IPS-18c (cell line): ENCODE results near the gene CASTOR2.
"Not testable (repeated sequence)": the region's sequence is repeated elsewhere in the genome, so short reads cannot be mapped to it uniquely, and the experiment has no call there.

Experiments
- H3K4me3 ChIP-seq: 2 replicates; pipeline ENCODE4 v1.7.0; 2013; ENCODE audit warnings: low read depth, mild to moderate bottlenecking, low read length, moderate library complexity; ENCODE audit not compliant: insufficient read depth
- H3K9me3 ChIP-seq: one replicate; pipeline ENCODE4 v1.6.1; 2013; ENCODE audit warnings: mild to moderate bottlenecking, low read length, moderate library complexity; ENCODE audit not compliant: control insufficient read depth, insufficient read depth

CASTOR2 gene

GRCh38 chr7:75040512-75040911 is 76.0 kb downstream of the CASTOR2 start:
- Histone ChIP-seq H3K9me3 (no peaks in the 10 kb centered on the region), H3K4me3 (no peak overlapping the region)

DNA sequence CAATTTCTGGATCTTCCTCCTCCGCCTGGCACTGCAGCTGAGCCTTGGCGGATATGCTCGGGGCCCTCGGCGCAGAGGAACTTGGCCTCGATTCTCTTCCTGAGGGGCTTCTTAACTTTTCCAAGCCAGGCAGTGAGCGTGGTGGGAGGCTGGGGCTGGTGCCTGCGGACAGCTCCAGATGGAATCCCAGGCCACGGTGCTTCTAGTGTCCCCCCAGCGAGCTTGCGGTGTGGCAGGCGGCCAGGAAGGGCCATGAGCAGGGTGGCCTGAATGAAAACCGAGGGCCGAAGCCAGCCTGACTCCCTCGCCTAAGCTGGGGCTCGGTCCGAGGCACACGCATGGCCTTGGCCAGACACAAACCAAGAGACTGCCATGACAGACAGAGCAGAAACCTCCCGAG is 77.8 kb downstream of the CASTOR2 start:
- Histone ChIP-seq H3K4me3 (no peak overlapping the region), H3K9me3 (peaks cover 2% of the 10 kb centered on the region)

DNA sequence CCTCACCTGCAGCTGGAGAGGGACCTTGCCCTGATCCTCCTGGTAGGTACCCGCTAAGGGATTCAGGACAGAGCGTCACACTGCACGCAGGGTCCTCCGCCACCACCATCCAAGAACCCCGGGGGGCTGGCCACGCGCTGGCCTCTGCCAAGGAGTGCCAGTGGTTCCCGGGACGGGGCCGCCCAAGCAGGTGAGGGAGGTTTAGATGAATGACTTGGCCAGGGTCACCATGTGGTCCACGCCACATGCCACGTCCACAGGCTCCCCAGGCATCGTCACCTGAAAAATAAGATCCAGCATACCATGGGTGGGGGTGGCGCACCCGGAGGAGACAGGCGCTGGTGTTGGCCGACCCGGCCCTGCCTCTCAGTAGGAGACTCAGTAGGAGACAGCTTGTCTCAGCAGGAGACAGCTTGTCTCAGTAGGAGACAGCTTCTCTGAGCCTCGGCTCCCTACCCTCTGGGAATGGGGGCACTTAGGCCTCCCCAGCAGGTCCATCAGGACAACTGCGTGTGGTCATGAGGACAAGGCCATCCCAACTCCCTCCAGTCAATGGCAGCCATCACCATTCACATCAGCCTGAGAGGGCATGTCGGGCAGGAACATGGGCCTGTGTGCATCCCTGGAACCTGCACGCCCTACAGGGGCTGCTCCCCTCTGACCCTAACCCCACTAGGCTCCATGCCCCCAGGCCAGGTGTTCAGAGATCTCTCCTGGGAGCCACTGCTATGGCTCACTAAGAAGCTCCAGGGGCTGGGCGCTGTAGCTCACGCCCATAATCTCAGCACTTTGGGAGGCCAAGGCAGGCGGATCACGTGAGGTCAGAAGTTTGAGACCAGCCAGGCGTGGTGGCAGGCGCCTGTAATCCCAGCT is 78.6 kb downstream of the CASTOR2 start:
- Histone ChIP-seq H3K4me3 (no peak overlapping the region), H3K9me3 (peaks cover 2% of the 10 kb centered on the region)

DNA sequence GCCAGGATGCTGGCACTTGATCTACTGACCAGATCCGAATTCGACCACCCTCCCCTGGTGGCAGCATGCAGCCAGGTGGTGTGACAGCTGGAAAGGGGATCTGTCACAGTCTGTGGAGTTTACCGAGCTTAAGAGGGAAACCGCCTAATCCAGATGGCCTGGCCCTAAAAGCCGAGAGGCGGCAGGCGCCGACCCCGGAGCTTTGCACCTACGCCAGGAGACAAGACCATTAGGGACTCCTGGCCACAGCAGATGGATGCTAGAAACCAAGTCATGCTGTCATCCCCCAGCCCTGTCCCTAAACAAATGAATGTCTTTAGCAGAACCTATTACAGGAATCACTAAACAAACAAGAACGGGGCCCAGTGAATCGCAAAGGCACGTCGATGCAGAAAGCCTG is 81.4 kb downstream of the CASTOR2 start:
- H3K9me3 ChIP-seq: peaks cover 2% of the 10 kb centered on the region
- no peak overlapping the region for H3K4me3 ChIP-seq

DNA sequence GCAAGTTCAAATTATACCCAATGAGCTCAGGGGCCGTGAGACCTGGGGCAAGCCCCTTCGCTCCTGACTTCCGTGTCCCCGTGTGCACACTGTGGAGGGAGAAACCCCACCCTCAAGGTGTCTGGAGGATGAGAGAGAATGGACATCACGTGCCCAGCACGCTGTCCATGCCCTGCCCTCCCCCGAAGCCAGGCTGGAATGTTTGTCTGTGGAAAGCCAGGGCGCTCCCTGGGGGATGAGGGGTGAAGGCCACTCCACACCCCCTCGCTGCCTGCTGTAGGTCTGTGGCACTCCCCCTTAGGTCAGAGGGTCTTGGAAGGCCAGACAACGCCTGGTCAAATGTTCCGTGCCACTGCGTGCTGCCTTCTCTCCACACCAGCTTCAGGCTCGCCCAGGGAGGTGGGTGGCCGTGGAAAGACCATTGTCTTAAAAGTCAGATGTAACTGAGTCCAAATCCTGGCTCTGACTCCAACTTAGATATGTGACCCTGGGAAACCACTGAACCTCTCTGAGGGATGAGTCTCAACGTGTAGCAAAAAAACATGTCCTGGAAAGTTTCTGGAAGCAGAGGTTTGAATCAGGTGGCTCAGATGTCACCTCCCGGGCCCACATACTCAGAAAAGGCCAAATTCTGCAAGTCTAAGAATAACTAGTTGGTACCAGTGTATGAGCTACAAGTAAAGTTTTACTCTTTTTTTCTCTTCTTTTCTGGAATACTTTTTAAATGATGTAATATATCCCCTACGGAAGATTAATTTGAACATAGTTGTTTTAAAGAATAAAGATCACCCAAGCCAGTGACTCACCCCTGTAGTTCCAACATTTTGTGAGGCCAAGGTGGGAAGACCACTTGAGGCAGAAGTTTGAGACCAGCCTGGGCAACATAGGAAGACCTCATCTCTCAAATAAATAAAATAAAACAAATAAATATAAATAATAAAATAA is 84.2 kb downstream of the CASTOR2 start:
- no peak overlapping the region for H3K4me3 ChIP-seq
- H3K9me3 ChIP-seq: peaks cover 2% of the 10 kb centered on the region

DNA sequence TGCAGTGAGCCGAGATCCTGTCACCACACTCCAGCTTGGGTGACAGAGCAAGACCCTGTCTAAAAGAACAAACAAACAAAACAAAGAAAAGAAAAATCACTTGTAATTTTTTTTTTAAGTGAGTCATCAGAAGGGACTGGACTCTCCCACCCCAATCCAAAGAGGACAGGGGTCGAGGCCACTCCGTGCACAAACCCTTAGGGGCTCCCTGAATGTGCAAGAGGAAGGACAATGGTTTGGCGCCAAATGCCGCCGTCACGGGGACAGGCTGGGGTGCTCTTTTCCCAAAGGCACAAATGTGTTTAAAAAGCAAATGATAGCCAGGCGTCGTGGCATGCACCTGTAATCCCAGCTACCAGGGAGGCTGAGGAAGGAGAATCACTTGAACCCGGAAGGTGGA is 85.3 kb downstream of the CASTOR2 start:
- peaks cover 2% of the 10 kb centered on the region for H3K9me3 ChIP-seq
- no peak overlapping the region for H3K4me3 ChIP-seq

DNA sequence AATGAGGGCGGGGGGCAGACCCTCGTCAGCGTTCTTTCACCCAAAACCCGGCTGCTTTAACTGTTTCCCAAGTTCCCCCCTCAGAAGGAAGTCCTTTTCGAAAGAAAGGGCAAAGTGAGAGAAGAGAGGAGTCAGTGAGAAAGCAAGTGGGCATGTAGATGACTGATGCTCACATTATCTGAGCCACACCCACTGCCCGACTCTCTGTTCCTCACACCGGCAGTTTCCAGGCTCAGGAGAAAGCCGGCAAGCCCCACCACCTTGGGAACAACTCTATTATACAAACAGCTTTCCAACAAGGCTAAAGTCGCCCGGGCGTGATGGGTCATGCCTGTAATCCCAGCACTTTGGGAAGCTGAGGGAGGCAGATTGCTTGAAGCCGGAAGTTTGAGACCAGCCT is 86.0 kb downstream of the CASTOR2 start:
- no peak overlapping the region for H3K4me3 ChIP-seq
- H3K9me3 ChIP-seq: peaks cover 2% of the 10 kb centered on the region

- Histone ChIP-seq H3K4me3 (no peak overlapping the region), H3K9me3 (no peaks in the 10 kb centered on the region)
Observed at GRCh38 chr7:75054744-75055143, 90.2 kb downstream of the CASTOR2 start.

GRCh38 chr7:75055155-75055554 is 90.7 kb downstream of the CASTOR2 start:
- H3K4me3 ChIP-seq: no peak overlapping the region
- H3K9me3 ChIP-seq: no peaks in the 10 kb centered on the region

DNA sequence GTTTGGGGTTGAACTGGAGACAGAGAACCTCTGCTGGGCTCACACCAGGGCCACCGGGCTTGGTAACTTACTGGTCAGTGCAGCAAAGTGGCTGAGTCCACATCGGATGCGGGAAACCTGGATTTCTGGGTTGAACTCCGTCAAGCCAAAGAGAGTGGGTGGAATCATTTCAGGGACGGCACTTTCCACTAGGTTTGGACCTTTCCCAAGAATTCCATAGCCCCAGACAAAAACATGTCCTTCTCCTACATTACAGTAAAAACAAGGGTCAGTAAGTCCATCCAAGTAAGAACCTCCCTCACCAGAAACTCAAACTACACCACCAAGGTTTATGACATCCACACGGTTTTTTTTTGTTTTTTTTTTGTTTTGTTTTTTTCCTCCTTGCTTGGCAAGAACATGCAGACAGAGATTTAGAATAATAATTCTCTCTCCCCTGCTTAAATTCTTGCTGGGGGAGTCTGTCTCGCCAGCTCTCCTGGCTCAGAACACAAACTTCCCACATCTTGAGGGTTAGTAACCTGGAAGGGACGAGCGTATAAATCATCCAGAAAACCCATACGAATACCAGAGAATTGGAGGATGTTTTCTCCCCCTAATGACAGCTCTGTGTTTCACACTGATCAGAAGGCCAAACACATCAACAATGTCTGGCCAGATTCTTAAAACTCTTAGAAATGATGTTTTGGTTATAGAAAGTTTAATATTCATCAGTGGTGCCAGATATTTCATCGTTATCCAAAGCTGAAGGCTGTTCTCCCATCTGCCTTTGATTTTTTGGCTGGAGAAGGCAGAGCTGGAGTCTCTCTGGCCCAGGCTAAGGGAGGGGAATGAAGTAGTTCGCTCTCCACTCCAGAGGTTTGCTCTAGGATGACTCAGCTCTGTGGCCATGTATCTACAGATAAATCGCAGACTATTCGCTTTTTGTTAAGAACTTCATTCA is 91.6 kb downstream of the CASTOR2 start:
- no peak overlapping the region for H3K4me3 ChIP-seq
- no peaks in the 10 kb centered on the region for H3K9me3 ChIP-seq

DNA sequence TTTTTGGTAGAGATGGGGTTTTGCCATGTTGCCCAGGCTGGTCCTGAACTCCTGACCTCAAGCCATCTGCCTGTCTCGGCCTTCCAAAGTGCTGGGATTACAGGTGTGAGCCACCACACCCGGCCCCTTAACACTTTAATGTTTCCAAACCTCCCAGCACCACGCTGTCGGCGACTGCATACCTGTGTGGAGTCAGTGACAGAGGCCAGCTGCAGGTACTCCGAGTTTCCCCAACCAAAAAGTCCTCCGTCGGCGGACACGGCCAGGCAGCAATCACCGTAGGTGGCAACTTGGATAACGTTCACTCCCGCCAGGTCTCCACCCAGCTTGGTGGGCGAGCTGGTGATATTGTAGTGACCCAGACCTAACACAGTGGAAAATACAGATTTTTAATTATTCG is 93.9 kb downstream of the CASTOR2 start:
- Histone ChIP-seq H3K9me3 (no peaks in the 10 kb centered on the region), H3K4me3 (no peak overlapping the region)

GRCh38 chr7:75064291-75064690 is 99.8 kb downstream of the CASTOR2 start:
- H3K9me3 ChIP-seq: no peaks in the 10 kb centered on the region
- H3K4me3 ChIP-seq: no peak overlapping the region

DNA sequence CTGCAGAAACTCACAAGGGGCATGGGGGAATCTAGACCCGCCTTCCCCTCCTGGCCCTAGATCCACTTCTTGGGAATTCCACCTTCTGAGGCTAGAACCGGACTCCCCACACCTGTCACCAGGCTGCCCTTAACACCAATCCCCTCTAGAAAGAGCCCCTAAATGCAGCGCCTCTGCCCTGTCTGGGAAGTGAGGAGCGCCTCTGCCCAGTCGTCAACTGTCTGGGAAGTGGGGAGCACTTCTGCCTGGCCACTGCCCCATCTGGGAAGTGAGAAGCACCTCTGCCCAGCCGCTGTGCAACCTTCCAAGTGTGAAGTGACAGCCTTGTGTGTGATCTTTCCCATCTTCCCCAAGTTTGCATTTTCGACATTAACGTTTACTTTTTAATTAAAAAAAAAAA is 100.3 kb downstream of the CASTOR2 start:
- H3K9me3 ChIP-seq: no peaks in the 10 kb centered on the region

DNA sequence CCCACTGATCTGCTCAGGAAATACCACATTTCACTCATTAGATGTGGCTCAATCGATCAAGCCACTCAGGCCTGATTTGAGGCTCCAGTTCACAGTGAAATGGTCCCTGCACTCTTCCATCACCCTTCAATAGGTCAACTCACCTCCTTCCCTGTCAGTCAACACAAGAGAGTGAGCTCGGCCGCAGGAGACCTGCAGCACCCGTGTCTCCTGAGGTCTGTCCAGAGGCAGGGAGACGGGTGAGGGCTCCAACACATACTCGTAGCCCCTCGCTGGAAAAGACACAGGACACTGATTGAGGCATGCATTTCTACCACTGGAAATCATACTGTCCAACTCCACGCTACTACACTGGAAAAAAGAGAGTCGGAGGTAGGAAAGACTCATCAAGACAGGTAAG is 102.0 kb downstream of the CASTOR2 start:
- Histone ChIP-seq H3K4me3 (no peak overlapping the region; the same call in 1 of the 2 replicates), H3K9me3 (no peaks in the 10 kb centered on the region)

More for the DNA sequence above, 100.3 kb downstream of the CASTOR2 start:
- no peak overlapping the region for H3K4me3 ChIP-seq

- peak overlapping the region; percentile 97 for H3K4me3 ChIP-seq
Observed at GRCh38 chr7:75072981-75073283, 108.4 kb downstream of the CASTOR2 start.

GRCh38 chr7:75074262-75074641 is 109.7 kb downstream of the CASTOR2 start:
- not testable (repeated sequence) for H3K9me3 ChIP-seq, H3K4me3 ChIP-seq

More at GRCh38 chr7:75072981-75073283, 108.4 kb downstream of the CASTOR2 start:
- no peaks in the 10 kb centered on the region for H3K9me3 ChIP-seq
